A204.1 (cell line): ENCODE results near the gene METTL25.
A peak's percentile ranks its signal among the peaks of the same experiment; 100 is the strongest.

Experiments used
- FAIRE-seq: peaks from 2 replicates; lab custom pipeline; 2012; peaks lifted over from hg19 to GRCh38; lab: Jason Lieb, UNC

The METTL25 gene

GRCh38 chr12:82525616-82526015 is 167.3 kb downstream of the METTL25 start:
- FAIRE-seq, result no peak

- peak; percentile 96 for FAIRE-seq
These were observed 168.9 kb downstream of the METTL25 start for GRCh38 chr12:82527165-82527780.
